Esophagus squamous epithelium (tissue), 5 donors: ENCODE measurements around the gene PDZRN3. TPM values are rescaled to one million over a fixed set of nuclear protein-coding genes. Genes with fewer than 3 reads are reported as not detected.

Source experiments
- DNase-seq: peaks from one replicate; lab custom pipeline; 2025; lab: John Stamatoyannopoulos, UW
- H3K27ac ChIP-seq, 4 donors: fragments of 200-600 bp; sonication (generic); one replicate each; pipeline ENCODE4 v1.5.1; 2016 to 2019; ENCODE audit warnings: mild to moderate bottlenecking in 1 of 4
- H3K27me3 ChIP-seq, 4 donors: fragments of 200-600 bp; sonication (generic); 1 replicate in 3 of 4; 2 replicates in 1 of 4; pipeline versions ENCODE4 v1.5.1 to v1.6.0; 2017 to 2021; ENCODE audit warnings: antibody characterized with exemption in 1 of 4
- H3K36me3 ChIP-seq, 3 donors: fragments of 200-600 bp; sonication (generic); one replicate each; pipeline ENCODE4 v1.5.1; 2016 to 2019
- H3K4me1 ChIP-seq, 3 donors: fragments of 200-600 bp; sonication (generic); one replicate each; pipeline ENCODE4 v1.5.1; 2017 to 2019
- H3K4me3 ChIP-seq, 4 donors: fragments of 200-600 bp; sonication (generic); 1 replicate in 3 of 4; 2 replicates in 1 of 4; pipeline ENCODE4 v1.5.1; 2016 to 2019; ENCODE audit warnings: mild to moderate bottlenecking in 2 of 4, moderate library complexity in 1 of 4
- H3K9me3 ChIP-seq, 3 donors: fragments of 200-600 bp; sonication (generic); one replicate each; pipeline ENCODE4 v1.5.1; 2016 to 2019
- CTCF ChIP-seq, 6 experiments: fragments of 450-650 bp in 4 of 6; fragments of 200-600 bp in 2 of 6; sonication (generic) in 2 of 6; IDR thresholded peaks; one replicate each; pipeline ENCODE4 v1.5.1; 2016 to 2019; ENCODE audit warnings: antibody characterized with exemption in 6 of 6, mild to moderate bottlenecking in 4 of 6, moderate library complexity in 4 of 6
- POLR2A ChIP-seq, 4 donors: fragments of 450-650 bp; IDR thresholded peaks; one replicate each; pipeline ENCODE4 v1.6.1; 2017; ENCODE audit warnings: antibody characterized with exemption in 4 of 4, mild to moderate bottlenecking in 4 of 4, moderate library complexity in 3 of 4
- WGBS, 2 donors: methylation state at CpG; one replicate each; pipeline ENCODE4 v1.1.5; 2018; 5-methylcytosine and 5-hydroxymethylcytosine counted together
- intact Hi-C: fragments of 100-400 bp; cut with DNase I; formaldehyde crosslinking; loops from one replicate; pipeline ENCODE4 v1.15.0; 2022
- total RNA-seq, 4 donors: library from RNA; depleted of rRNA; stranded (reverse); fragments of >200 nt; gene quantifications; one replicate each; pipeline ENCODE4 v1.1.0, GENCODE V29; 2016
- donor health status: DM: yes; HTN: yes; CAD: no.

Gene PDZRN3
- total RNA-seq, 4 donors from 2014 or later: 22.1 to 54.9 (median 38.9) TPM

DNA sequence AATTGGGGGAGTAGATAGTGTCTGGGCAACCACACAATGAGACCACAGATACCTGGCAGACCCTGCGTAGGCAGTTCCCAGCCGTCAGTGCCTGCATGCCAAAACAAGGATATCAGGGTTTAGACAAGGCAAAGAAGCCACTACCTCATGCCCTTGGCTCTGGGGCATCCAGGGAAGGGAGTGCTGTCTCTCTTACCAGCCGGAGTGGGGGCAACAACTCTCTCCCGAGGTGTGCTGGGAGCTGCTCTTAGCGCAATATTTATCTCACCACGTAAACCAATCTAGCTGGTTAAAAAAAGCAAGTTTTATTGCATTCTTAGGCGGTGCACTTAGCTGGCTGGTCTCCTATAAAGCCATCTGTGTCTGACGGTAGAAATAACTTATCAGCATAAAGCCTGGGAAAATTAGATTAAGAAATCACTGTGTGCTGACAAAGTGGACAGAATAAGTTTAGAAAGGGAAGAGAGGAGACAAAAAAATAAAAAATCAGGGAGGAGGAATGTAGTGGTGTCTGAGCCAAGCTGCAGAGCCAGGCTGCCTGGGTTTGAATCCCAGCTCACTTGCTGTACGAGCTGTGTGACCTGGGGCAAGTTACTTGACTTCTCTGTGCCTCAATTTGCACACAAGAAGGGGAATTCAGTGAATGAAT is 273.2 kb downstream of the PDZRN3 start:
- Histone ChIP-seq H3K9me3 (no peaks in the 10 kb centered on the region), H3K4me3 (no peak overlapping the region), H3K27me3 (no peaks in the 10 kb centered on the region), H3K27ac (no peak overlapping the region), H3K36me3 (no peaks in the 10 kb centered on the region), H3K4me1 (no peaks in the 10 kb centered on the region)
- DNase-seq: no peak
- 58 to 63% methylated on average over 9 of the region's 9 CpGs for WGBS, 2 donors
- no peak for TF ChIP-seq CTCF (IDR thresholded peaks at IDR 0.05)
- TF ChIP-seq POLR2A (IDR thresholded peaks at IDR 0.05): no peak
- intact Hi-C loops: no loop called here

- Histone ChIP-seq H3K9me3 (no peaks in the 10 kb centered on the region), H3K36me3 (no peaks in the 10 kb centered on the region), H3K27me3 (no peaks in the 10 kb centered on the region), H3K4me1 (no peaks in the 10 kb centered on the region), H3K27ac (no peak overlapping the region), H3K4me3 (no peak overlapping the region)
- intact Hi-C loops: no loop called here
- no peak for DNase-seq
- 62 to 74% methylated on average over 6 of the region's 6 CpGs for WGBS, 2 donors
- TF ChIP-seq CTCF (IDR thresholded peaks at IDR 0.05) (no peak), POLR2A (IDR thresholded peaks at IDR 0.05) (no peak)
These were observed 273.7 kb downstream of the PDZRN3 start for GRCh38 chr3:73350996-73351395.

DNA sequence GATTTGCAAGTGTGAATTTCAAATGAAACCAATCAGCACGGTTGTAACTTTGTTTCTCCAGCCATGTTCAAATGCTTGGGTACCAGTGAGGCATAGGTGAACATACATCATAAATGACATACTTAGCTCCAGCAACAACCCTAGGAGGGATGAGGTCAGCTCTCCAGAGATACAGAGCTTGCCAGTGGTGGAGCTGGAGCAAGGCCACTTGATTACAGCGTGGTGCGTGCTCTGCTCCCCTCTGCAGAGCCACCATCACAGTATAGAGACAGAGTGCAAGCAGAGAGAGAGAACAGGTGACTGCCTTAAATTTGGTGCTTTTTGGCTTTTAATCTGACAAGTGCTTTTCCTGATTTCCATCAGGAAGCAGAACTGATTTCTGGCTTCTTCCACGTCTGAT is 275.1 kb downstream of the PDZRN3 start:
- no peak for DNase-seq
- no peaks in the 10 kb centered on the region for H3K4me1 ChIP-seq
- no peak overlapping the region for H3K4me3 ChIP-seq
- H3K9me3 ChIP-seq: no peaks in the 10 kb centered on the region
- TF ChIP-seq CTCF (IDR thresholded peaks at IDR 0.05) (no peak), POLR2A (IDR thresholded peaks at IDR 0.05) (no peak)
- no peak overlapping the region for H3K27ac ChIP-seq
- no peaks in the 10 kb centered on the region for H3K27me3 ChIP-seq
- intact Hi-C loops: no loop called here
- no peaks in the 10 kb centered on the region for H3K36me3 ChIP-seq
- 66 to 70% methylated on average over 2 to 4 of the region's 4 CpGs for WGBS, 2 donors

DNA sequence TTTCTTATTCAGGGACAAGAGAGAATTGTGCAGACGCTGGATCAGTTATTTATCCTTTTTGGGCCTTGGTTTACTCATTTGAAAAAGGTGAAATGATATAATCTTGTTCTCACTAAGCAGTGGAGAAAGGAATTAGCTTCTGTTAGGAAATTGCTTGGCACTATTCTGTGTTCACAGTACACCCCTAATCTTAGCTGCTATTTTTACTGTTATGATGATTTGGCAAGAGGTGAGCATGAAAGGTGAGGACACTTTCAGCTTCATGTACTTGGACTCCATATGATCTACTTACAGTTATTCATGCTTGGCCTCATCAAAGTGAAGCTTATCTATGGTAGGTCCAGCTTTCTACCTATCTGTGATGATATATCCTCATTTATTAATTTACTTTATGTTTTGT is 282.7 kb downstream of the PDZRN3 start:
- Histone ChIP-seq H3K4me1 (no peaks in the 10 kb centered on the region), H3K36me3 (no peaks in the 10 kb centered on the region), H3K4me3 (no peak overlapping the region), H3K27ac (no peak overlapping the region), H3K9me3 (peaks cover 0 to 9% (median 0%) of the 10 kb centered on the region in 3 donors), H3K27me3 (no peaks in the 10 kb centered on the region)
- intact Hi-C loops: no loop called here
- WGBS, 2 donors: 77 to 88% methylated on average over 1 of the region's 1 CpG
- no peak for DNase-seq
- TF ChIP-seq CTCF (IDR thresholded peaks at IDR 0.05): no peak
- no peak for TF ChIP-seq POLR2A (IDR thresholded peaks at IDR 0.05)

DNA sequence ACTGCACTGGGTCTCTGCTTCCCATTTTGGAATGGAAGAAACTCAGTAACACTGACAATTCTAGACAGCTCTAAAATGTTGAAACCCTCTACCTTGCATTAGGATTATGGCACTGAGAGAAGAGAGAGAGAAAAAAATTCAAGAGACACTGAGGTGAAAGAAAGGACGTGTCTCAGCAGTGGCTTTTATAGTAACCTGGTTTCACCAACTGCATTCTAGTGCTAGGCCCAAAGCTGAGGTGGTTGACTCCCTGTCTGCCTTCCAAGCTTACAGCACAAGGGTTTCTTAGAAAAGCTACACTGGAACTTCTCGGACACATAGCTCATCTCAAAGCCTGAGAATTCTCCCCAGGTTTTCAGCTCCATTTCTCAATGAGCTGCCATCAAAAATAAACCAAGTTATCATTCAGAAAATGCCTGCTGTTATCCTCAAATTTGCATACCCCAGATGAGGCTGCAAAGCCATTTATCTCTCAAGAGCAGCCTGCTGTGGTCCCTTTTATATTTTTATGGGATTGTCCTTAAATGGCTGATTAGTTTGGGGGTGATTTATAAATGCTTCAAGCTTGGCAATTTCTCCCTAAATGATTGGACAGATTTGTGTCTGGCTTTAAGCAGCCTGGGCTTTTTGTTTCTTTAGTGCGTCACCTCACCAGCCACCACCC is 283.3 kb downstream of the PDZRN3 start:
- H3K27me3 ChIP-seq: no peaks in the 10 kb centered on the region
- peaks cover 0 to 9% (median 0%) of the 10 kb centered on the region in 3 donors for H3K9me3 ChIP-seq
- intact Hi-C loops: no loop called here
- no peaks in the 10 kb centered on the region for H3K36me3 ChIP-seq
- 72 to 76% methylated on average over 3 of the region's 3 CpGs for WGBS, 2 donors
- H3K4me1 ChIP-seq: no peaks in the 10 kb centered on the region
- H3K4me3 ChIP-seq: no peak overlapping the region
- H3K27ac ChIP-seq: no peak overlapping the region
- DNase-seq: no peak
- TF ChIP-seq CTCF (IDR thresholded peaks at IDR 0.05): no peak
- no peak for TF ChIP-seq POLR2A (IDR thresholded peaks at IDR 0.05)
